ENCODE data around the gene ICA1L.

GRCh38 chr2:202831242-202832220, 40.0 kb downstream of the ICA1L start:
- peak in 4 of 6 experiments; percentile 33 to 67 (median 54) for TF ChIP-seq CTCF (IDR thresholded peaks at IDR 0.05)
- no peak for TF ChIP-seq POLR2A (IDR thresholded peaks at IDR 0.05)

All from thyroid gland (tissue), 4 donors.